ENCODE results near the gene ATF1.

ATF1 gene

DNA sequence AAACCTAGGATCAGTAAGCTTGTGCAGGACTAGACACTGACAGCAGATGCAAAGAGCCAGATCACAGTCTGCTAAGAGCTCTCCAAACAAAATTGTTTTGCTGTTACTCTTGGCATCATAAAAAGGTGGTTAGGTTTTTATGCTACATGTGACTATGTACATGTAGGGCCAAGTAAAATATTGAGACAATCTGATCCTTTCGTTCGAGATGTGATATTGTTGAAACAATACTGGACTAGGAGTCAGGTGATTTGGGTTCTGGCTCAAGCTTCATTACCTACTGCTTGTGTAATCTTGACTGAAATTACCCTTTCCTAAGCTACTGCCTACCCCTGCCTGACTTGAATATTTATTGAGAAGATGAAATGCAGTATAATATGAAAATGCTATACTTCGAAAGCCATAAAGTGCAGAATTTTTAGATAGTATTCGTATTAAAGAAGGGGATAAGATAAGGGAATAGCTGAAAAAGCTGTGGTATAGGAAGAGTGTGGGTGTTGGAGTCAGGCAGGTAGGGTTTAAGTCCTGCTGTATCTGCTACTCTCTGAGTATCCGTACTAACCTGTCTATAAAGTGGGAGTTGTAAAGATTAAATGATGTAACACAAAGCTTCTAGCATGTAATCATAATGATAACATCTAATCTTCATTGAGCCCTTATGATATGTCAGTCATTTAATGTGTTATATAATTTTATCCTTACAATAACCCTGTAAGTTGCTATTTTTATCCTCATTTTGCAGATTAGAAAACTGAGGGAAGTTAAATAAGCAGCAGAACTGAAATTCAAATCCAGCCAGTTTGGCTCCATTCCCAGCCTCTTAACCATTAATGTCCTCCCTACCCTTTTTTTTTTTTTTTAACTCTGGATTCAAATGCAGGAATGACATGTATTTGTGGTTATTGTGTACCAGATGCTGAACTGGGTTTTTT, 38.6 kb upstream of the ATF1 start:
- DNase-seq (ENCODE audit: insufficient read length, low spot score) (no peak), FAIRE-seq (no peak)
- TF ChIP-seq, protein P1, sequence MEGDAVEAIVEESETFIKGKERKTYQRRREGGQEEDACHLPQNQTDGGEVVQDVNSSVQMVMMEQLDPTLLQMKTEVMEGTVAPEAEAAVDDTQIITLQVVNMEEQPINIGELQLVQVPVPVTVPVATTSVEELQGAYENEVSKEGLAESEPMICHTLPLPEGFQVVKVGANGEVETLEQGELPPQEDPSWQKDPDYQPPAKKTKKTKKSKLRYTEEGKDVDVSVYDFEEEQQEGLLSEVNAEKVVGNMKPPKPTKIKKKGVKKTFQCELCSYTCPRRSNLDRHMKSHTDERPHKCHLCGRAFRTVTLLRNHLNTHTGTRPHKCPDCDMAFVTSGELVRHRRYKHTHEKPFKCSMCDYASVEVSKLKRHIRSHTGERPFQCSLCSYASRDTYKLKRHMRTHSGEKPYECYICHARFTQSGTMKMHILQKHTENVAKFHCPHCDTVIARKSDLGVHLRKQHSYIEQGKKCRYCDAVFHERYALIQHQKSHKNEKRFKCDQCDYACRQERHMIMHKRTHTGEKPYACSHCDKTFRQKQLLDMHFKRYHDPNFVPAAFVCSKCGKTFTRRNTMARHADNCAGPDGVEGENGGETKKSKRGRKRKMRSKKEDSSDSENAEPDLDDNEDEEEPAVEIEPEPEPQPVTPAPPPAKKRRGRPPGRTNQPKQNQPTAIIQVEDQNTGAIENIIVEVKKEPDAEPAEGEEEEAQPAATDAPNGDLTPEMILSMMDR (IDR thresholded peaks at IDR 0.05; ENCODE audit: insufficient read depth, missing control alignments) = no peak

DNA sequence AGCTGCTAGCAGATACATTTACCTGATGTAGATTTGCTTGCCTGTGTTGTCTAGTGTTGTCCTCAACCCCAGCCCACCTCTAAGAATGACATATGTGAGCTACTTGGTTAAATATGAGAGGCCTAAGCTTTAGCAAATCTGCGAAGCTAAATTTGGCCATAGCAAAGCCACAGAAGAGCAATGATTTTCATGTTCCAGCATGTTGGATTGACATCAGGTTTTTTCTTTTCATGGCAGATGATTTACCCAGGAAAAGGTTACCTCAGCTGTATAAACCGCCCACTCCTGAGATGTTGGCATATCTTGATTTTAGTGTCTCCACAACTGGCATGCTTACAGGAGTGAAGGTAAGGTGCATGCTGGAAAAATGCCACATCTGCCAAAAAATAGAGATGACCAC, 36.4 kb upstream of the ATF1 start:
- no peak for DNase-seq (ENCODE audit: insufficient read length, low spot score)
- no peak for FAIRE-seq
- TF ChIP-seq, protein P1 (IDR thresholded peaks at IDR 0.05; ENCODE audit: insufficient read depth, missing control alignments) = no peak

DNA sequence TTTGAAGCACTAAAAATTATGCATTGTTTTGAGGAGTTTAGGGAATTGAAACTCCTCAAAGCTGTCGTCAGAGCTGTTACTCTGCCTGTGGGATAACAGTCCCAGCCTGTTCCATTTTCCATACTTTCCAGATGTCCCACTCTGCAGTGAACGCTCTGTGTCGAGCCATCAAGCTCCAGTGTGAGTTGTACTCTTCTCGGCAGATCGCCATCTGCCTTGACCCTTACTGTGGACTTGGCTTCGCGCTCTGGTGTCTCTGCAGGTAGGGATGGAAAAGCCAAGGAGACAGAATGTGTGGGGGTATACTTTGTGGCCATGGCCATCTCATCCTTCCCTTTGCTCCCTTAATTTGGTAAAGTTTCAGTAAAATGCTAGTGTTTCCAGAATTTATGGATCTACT, 35.5 kb upstream of the ATF1 start:
- no peak for DNase-seq (ENCODE audit: insufficient read length, low spot score)
- TF ChIP-seq, protein P1 (IDR thresholded peaks at IDR 0.05; ENCODE audit: insufficient read depth, missing control alignments) = no peak
- FAIRE-seq = no peak

DNA sequence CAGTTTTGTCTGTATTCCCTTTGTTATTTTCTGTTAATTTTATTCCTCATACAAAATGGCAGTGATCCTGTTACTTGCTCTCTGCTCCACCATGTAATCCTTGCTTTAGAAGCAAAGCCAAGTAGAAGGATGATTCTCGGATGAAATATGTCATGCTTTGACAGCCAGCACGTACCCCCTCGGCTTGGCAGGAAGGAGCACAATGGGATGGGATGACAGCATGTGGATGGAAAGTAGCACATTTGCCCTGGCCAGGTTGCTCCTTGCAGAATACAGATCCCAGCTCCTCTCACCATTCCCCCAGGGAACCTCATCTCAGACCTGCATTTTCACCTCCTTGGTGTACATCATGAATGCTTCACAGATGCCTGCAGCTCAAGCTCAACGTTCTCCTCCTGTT, 35.1 kb upstream of the ATF1 start:
- TF ChIP-seq, protein P1 (IDR thresholded peaks at IDR 0.05; ENCODE audit: insufficient read depth, missing control alignments) = no peak
- FAIRE-seq (no peak), DNase-seq (ENCODE audit: insufficient read length, low spot score) (no peak)

DNA sequence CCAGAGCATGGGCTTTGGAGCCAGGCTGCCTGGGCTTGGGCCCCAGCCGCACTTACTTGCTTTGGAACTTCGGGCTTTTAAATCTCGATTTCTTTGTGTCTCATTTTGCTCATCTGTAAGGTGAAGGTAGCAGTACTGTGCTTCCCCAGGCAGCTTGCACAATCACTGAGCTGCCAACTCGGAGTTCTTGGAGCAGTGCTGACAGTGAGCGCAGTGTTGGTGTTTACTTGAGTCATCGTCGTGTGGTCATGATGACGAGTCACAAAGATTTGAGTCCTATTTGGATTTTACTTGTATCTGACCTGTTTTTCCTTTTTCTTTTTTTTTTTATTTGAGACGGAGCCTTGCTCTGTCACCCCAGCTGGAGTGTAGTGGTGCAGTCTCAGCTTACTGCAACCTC, 31.3 kb upstream of the ATF1 start:
- TF ChIP-seq, protein P1 (IDR thresholded peaks at IDR 0.05; ENCODE audit: insufficient read depth, missing control alignments) = no peak
- FAIRE-seq (no peak), DNase-seq (ENCODE audit: insufficient read length, low spot score) (no peak)

DNA sequence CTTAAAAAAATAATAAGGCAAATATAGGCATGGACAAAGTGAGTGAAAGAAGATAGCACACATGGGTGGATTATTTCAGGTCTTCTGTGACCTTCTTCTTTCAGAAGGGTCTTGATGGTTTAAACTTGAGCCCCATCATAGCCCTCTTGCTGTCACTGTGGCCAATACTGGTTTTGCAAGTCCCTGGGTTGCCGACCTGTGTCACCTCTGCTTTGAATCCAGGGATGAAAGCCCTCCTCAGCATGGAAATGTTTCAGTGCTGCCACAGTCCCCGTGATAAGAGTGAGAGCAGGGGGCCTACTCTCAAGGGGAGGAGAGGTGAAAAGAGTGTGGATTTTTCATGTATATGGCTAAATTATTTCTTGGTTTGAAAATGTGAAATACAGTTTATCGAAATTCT, 30.2 kb upstream of the ATF1 start:
- TF ChIP-seq, protein P1 (IDR thresholded peaks at IDR 0.05; ENCODE audit: insufficient read depth, missing control alignments) = no peak
- no peak for FAIRE-seq
- no peak for DNase-seq (ENCODE audit: insufficient read length, low spot score)

All from D721Med (cell line).